Measurements from ENCODE around the gene ANGEL1.

GRCh38 chr14:76767681-76768656 is 44.7 kb downstream of the ANGEL1 start:
- TF ChIP-seq CTCF (conservative IDR thresholded peaks at IDR 0.05; ENCODE audit: low read depth, low read length) (no peak), EZH2 (IDR thresholded peaks at IDR 0.05; ENCODE audit: borderline replicate concordance, low read depth, low read length, poor library complexity, severe bottlenecking) (no peak)
